ENCODE measurements around the gene EYA2. TPM values are rescaled to one million over a fixed set of nuclear protein-coding genes. Genes with fewer than 3 reads are reported as not detected.
"Not testable (repeated sequence)": the region's sequence is repeated elsewhere in the genome, so short reads cannot be mapped to it uniquely, and the experiment has no call there.

The EYA2 gene
- total RNA-seq, 3 donors from 2014 or later (not counting 1 experiment from before 2014, with no cell fraction given), result 0.30 TPM; not detected in 2

- H3K9me3 Mint-ChIP-seq, result no peaks in the 10 kb centered on the region
- Histone ChIP-seq H3K27me3 (ENCODE audit: control insufficient read depth, insufficient read depth, low read length) (peaks cover 2% of the 10 kb centered on the region), H3K4me1 (ENCODE audit: control insufficient read depth, insufficient read depth, low read length) (no peaks in the 10 kb centered on the region), H3K36me3 (ENCODE audit: control insufficient read depth, insufficient read depth, low read length) (no peaks in the 10 kb centered on the region), H3K4me3 (ENCODE audit: low read length) (no peak overlapping the region), H3K9me3 (ENCODE audit: control insufficient read depth, insufficient read depth, low read length) (no peaks in the 10 kb centered on the region), H3K27ac (ENCODE audit: low read length) (no peak overlapping the region)
- H3K36me3 Mint-ChIP-seq, result no peaks in the 10 kb centered on the region
- no peaks in the 10 kb centered on the region for H3K4me1 Mint-ChIP-seq
- peaks cover 14 to 16% of the 10 kb centered on the region in 2 donors for H3K27me3 Mint-ChIP-seq (ENCODE audit: low read depth in 2 of 2)
- no peak overlapping the region for H3K4me3 Mint-ChIP-seq
- H3K27ac Mint-ChIP-seq, result no peak overlapping the region
- WGBS (ENCODE audit: insufficient coverage), result 80% methylated on average over 5 of the region's 5 CpGs
- TF ChIP-seq CTCF (IDR thresholded peaks at IDR 0.05), result no peak
- ATAC-seq, result no peak
- intact Hi-C loops (cut with micrococcal nuclease), result no loop called here
- no peak for DNase-seq
Measured at GRCh38 chr20:46879386-46879785, 15.3 kb upstream of the EYA2 start.

- H3K27me3 ChIP-seq (ENCODE audit: control insufficient read depth, insufficient read depth, low read length); H3K4me1 Mint-ChIP-seq; ATAC-seq; H3K36me3 Mint-ChIP-seq; DNase-seq; H3K4me3 Mint-ChIP-seq; H3K4me1 ChIP-seq (ENCODE audit: control insufficient read depth, insufficient read depth, low read length); H3K4me3 ChIP-seq (ENCODE audit: low read length); H3K36me3 ChIP-seq (ENCODE audit: control insufficient read depth, insufficient read depth, low read length); H3K27ac Mint-ChIP-seq; H3K27ac ChIP-seq (ENCODE audit: low read length); H3K9me3 Mint-ChIP-seq; H3K9me3 ChIP-seq (ENCODE audit: control insufficient read depth, insufficient read depth, low read length); intact Hi-C loops (cut with micrococcal nuclease): not testable (repeated sequence)
- 77% methylated on average over 4 of the region's 5 CpGs for WGBS (ENCODE audit: insufficient coverage)
- H3K27me3 Mint-ChIP-seq (ENCODE audit: low read depth in 2 of 2), result peaks cover 14 to 16% of the 10 kb centered on the region in 2 donors
Measured at GRCh38 chr20:46879963-46880362, 14.7 kb upstream of the EYA2 start.

- DNase-seq (no peak), ATAC-seq (no peak)
- Histone ChIP-seq H3K4me1 (ENCODE audit: control insufficient read depth, insufficient read depth, low read length) (no peaks in the 10 kb centered on the region), H3K4me3 (ENCODE audit: low read length) (no peak overlapping the region), H3K36me3 (ENCODE audit: control insufficient read depth, insufficient read depth, low read length) (no peaks in the 10 kb centered on the region), H3K27me3 (ENCODE audit: control insufficient read depth, insufficient read depth, low read length) (peaks cover 4% of the 10 kb centered on the region), H3K9me3 (ENCODE audit: control insufficient read depth, insufficient read depth, low read length) (no peaks in the 10 kb centered on the region), H3K27ac (ENCODE audit: low read length) (no peak overlapping the region)
- no peak overlapping the region for H3K4me3 Mint-ChIP-seq
- intact Hi-C loops (cut with micrococcal nuclease), result no loop called here
- H3K36me3 Mint-ChIP-seq, result no peaks in the 10 kb centered on the region
- no peaks in the 10 kb centered on the region for H3K4me1 Mint-ChIP-seq
- 62% methylated on average over 6 of the region's 6 CpGs for WGBS (ENCODE audit: insufficient coverage)
- H3K27me3 Mint-ChIP-seq (ENCODE audit: low read depth in 2 of 2), result peaks cover 20 to 24% of the 10 kb centered on the region in 2 donors
- no peak for TF ChIP-seq CTCF (IDR thresholded peaks at IDR 0.05)
- H3K9me3 Mint-ChIP-seq, result no peaks in the 10 kb centered on the region
- H3K27ac Mint-ChIP-seq, result no peak overlapping the region
Measured at GRCh38 chr20:46883892-46884291, 10.8 kb upstream of the EYA2 start.

GRCh38 chr20:46890682-46891081 is 4.0 kb upstream of the EYA2 start:
- Histone ChIP-seq H3K9me3 (ENCODE audit: control insufficient read depth, insufficient read depth, low read length) (no peaks in the 10 kb centered on the region), H3K27me3 (ENCODE audit: control insufficient read depth, insufficient read depth, low read length) (peaks cover 8% of the 10 kb centered on the region), H3K4me1 (ENCODE audit: control insufficient read depth, insufficient read depth, low read length) (no peaks in the 10 kb centered on the region), H3K4me3 (ENCODE audit: low read length) (no peak overlapping the region), H3K36me3 (ENCODE audit: control insufficient read depth, insufficient read depth, low read length) (no peaks in the 10 kb centered on the region), H3K27ac (ENCODE audit: low read length) (no peak overlapping the region)
- ATAC-seq, result no peak
- no peak for TF ChIP-seq CTCF (IDR thresholded peaks at IDR 0.05)
- DNase-seq, result no peak
- intact Hi-C loops (cut with micrococcal nuclease), result no loop called here
- no peak overlapping the region for H3K4me3 Mint-ChIP-seq
- H3K27ac Mint-ChIP-seq, result no peak overlapping the region
- H3K4me1 Mint-ChIP-seq, result no peaks in the 10 kb centered on the region
- no peaks in the 10 kb centered on the region for H3K9me3 Mint-ChIP-seq
- H3K27me3 Mint-ChIP-seq (ENCODE audit: low read depth in 2 of 2), result peaks cover 33 to 62% of the 10 kb centered on the region in 2 donors
- H3K36me3 Mint-ChIP-seq, result no peaks in the 10 kb centered on the region

Data from natural killer cell (primary cell).